Gastroesophageal sphincter (tissue), 3 donors: Measurements from ENCODE around the gene CYP26B1.

Experiments
- EP300 ChIP-seq: sonication (generic); formaldehyde crosslinking; IDR thresholded peaks from one replicate; pipeline ENCODE4 v1.6.1; 2017; ENCODE audit warnings: antibody characterized with exemption, mild to moderate bottlenecking
- POLR2A ChIP-seq, 2 donors: fragments of 450-650 bp; IDR thresholded peaks; one replicate each; pipeline ENCODE4 v1.6.1; 2017; ENCODE audit warnings: antibody characterized with exemption in 2 of 2, mild to moderate bottlenecking in 2 of 2, moderate library complexity in 1 of 2
- POLR2AphosphoS5 ChIP-seq: sonication (generic); formaldehyde crosslinking; IDR thresholded peaks from one replicate; pipeline ENCODE4 v1.6.1; 2017; ENCODE audit warnings: antibody characterized with exemption
- TF ChIP-seq, protein P1 (sequence below), 4 experiments: fragments of 200-600 bp in 2 of 4; fragments of 450-650 bp in 2 of 4; sonication (generic) in 1 of 4; IDR thresholded peaks; one replicate each; pipeline ENCODE4 v1.5.1; 2017 to 2019; ENCODE audit warnings: antibody characterized with exemption in 4 of 4, mild to moderate bottlenecking in 2 of 4, moderate library complexity in 2 of 4

- TF ChIP-seq POLR2A (IDR thresholded peaks at IDR 0.05) (no peak), EP300 (no peak), POLR2AphosphoS5 (no peak)
- TF ChIP-seq, protein P1, sequence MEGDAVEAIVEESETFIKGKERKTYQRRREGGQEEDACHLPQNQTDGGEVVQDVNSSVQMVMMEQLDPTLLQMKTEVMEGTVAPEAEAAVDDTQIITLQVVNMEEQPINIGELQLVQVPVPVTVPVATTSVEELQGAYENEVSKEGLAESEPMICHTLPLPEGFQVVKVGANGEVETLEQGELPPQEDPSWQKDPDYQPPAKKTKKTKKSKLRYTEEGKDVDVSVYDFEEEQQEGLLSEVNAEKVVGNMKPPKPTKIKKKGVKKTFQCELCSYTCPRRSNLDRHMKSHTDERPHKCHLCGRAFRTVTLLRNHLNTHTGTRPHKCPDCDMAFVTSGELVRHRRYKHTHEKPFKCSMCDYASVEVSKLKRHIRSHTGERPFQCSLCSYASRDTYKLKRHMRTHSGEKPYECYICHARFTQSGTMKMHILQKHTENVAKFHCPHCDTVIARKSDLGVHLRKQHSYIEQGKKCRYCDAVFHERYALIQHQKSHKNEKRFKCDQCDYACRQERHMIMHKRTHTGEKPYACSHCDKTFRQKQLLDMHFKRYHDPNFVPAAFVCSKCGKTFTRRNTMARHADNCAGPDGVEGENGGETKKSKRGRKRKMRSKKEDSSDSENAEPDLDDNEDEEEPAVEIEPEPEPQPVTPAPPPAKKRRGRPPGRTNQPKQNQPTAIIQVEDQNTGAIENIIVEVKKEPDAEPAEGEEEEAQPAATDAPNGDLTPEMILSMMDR (IDR thresholded peaks at IDR 0.05), result no peak
Measured at GRCh38 chr2:72180351-72180750, 32.7 kb upstream of the CYP26B1 start.
